GM18526 (cell line): ENCODE results near the gene DSCAML1.

ENCODE experiments used
- POLR2A ChIP-seq: IDR thresholded peaks from 3 replicates; pipeline ENCODE4 v1.6.1; 2011; ENCODE audit not compliant: insufficient read length; ENCODE audit errors: extremely low read depth

DSCAML1 gene

GRCh38 chr11:117720061-117720511, 76.9 kb downstream of the DSCAML1 start:
- TF ChIP-seq POLR2A, result no peak

GRCh38 chr11:117719480-117719879, 77.5 kb downstream of the DSCAML1 start:
- no peak for TF ChIP-seq POLR2A

- TF ChIP-seq POLR2A, result no peak
Measured at GRCh38 chr11:117717485-117718314, 79.3 kb downstream of the DSCAML1 start.

- TF ChIP-seq POLR2A, result no peak
Measured at GRCh38 chr11:117716521-117717440, 80.2 kb downstream of the DSCAML1 start.

GRCh38 chr11:117715801-117716200, 81.2 kb downstream of the DSCAML1 start:
- no peak for TF ChIP-seq POLR2A

- TF ChIP-seq POLR2A, result no peak
Measured at GRCh38 chr11:117713538-117713991, 83.5 kb downstream of the DSCAML1 start.

GRCh38 chr11:117712530-117712929, 84.5 kb downstream of the DSCAML1 start:
- no peak for TF ChIP-seq POLR2A

- TF ChIP-seq POLR2A, result no peak
Measured at GRCh38 chr11:117711331-117711730, 85.7 kb downstream of the DSCAML1 start.

- TF ChIP-seq POLR2A, result no peak
Measured at GRCh38 chr11:117710211-117710610, 86.8 kb downstream of the DSCAML1 start.

GRCh38 chr11:117706322-117706814, 90.6 kb downstream of the DSCAML1 start:
- no peak for TF ChIP-seq POLR2A

GRCh38 chr11:117705866-117706265, 91.2 kb downstream of the DSCAML1 start:
- TF ChIP-seq POLR2A, result no peak

- no peak for TF ChIP-seq POLR2A
Measured at GRCh38 chr11:117704395-117705100, 92.5 kb downstream of the DSCAML1 start.

GRCh38 chr11:117702946-117703598, 93.9 kb downstream of the DSCAML1 start:
- no peak for TF ChIP-seq POLR2A

GRCh38 chr11:117701781-117702180, 95.2 kb downstream of the DSCAML1 start:
- no peak for TF ChIP-seq POLR2A
